HEK293 (cell line): ENCODE measurements around the gene NEURL1.

Experiments
- CTCF ChIA-PET: fragments of 350-600 bp; formaldehyde crosslinking; extraction: SDS; loops from one replicate; lab custom pipeline; 2021; ENCODE audit warnings: antibody characterized with exemption; lab: Yijun Ruan, JAX
- POLR2A ChIA-PET: fragments of 300-600 bp; formaldehyde crosslinking; extraction: SDS; loops from one replicate; lab custom pipeline; 2020; ENCODE audit warnings: antibody characterized with exemption, inconsistent platforms; lab: Yijun Ruan, JAX
- H3K27ac ChIP-seq: fragments of 200-500 bp; sonication (Bioruptor generic); 2 replicates; pipeline ENCODE4 v1.5.1; 2014; ENCODE audit warnings: low read depth, low read length, control low read depth, inconsistent platforms; ENCODE audit errors: extremely low read depth
- H3K36me3 ChIP-seq, 2 experiments: fragments of 200-500 bp in 1 of 2; sonication (Bioruptor generic) in 1 of 2; 1 replicate in 1 of 2; 2 replicates in 1 of 2; pipeline ENCODE4 v1.5.1; 2014 to 2017; ENCODE audit warnings: inconsistent platforms in 2 of 2, low read length in 2 of 2; ENCODE audit not compliant: control insufficient read depth in 2 of 2, insufficient read depth in 1 of 2
- H3K4me1 ChIP-seq: fragments of 200-500 bp; sonication (Bioruptor generic); 2 replicates; pipeline ENCODE4 v1.5.1; 2014; ENCODE audit warnings: mild to moderate bottlenecking, low read length, inconsistent platforms; ENCODE audit not compliant: control insufficient read depth, insufficient read depth
- H3K4me3 ChIP-seq: 2 replicates; pipeline ENCODE4 v1.5.1; 2011; ENCODE audit warnings: low read depth, mild to moderate bottlenecking, control low read depth, low read length, moderate library complexity
- H3K9me3 ChIP-seq: fragments of 200-500 bp; sonication (Bioruptor generic); 2 replicates; pipeline ENCODE4 v1.5.1; 2014; ENCODE audit warnings: low read depth, low read length, inconsistent platforms; ENCODE audit not compliant: control insufficient read depth, insufficient read depth
- ELK4 ChIP-seq: IDR thresholded peaks from 2 replicates; pipeline ENCODE4 v1.6.1; 2011; ENCODE audit warnings: mild to moderate bottlenecking, low read depth, low read length, borderline replicate concordance
- GLIS2 ChIP-seq: fragments of 450-650 bp; formaldehyde crosslinking; IDR thresholded peaks from 2 replicates; pipeline ENCODE4 v1.5.1; 2016; ENCODE audit warnings: missing biosample characterization, missing genetic modification characterization
- HIC1 ChIP-seq: fragments of 450-650 bp; formaldehyde crosslinking; IDR thresholded peaks from 2 replicates; pipeline ENCODE4 v1.5.1; 2016; ENCODE audit warnings: missing biosample characterization, missing genetic modification characterization
- OSR2 ChIP-seq: fragments of 450-650 bp; formaldehyde crosslinking; IDR thresholded peaks from 2 replicates; pipeline ENCODE4 v1.5.1; 2016; ENCODE audit warnings: missing biosample characterization, missing genetic modification characterization
- PRDM6 ChIP-seq: fragments of 450-650 bp; formaldehyde crosslinking; IDR thresholded peaks from 2 replicates; pipeline ENCODE4 v1.5.1; 2017; ENCODE audit warnings: missing biosample characterization, missing genetic modification characterization
- SETDB1 ChIP-seq: IDR thresholded peaks from one replicate; pipeline ENCODE4 v1.6.1; 2017; ENCODE audit warnings: mild to moderate bottlenecking, low read length, moderate library complexity, mixed read lengths; ENCODE audit not compliant: insufficient read length
- TSHZ1 ChIP-seq: fragments of 450-650 bp; formaldehyde crosslinking; IDR thresholded peaks from 2 replicates; pipeline ENCODE4 v1.5.1; 2016; ENCODE audit warnings: missing biosample characterization, missing genetic modification characterization, borderline replicate concordance
- ZBTB6 ChIP-seq: fragments of 450-650 bp; formaldehyde crosslinking; IDR thresholded peaks from 2 replicates; pipeline ENCODE4 v1.5.1; 2017; ENCODE audit warnings: missing biosample characterization, missing genetic modification characterization
- ZFP37 ChIP-seq: fragments of 450-650 bp; formaldehyde crosslinking; IDR thresholded peaks from 2 replicates; pipeline ENCODE4 v1.5.1; 2016; ENCODE audit warnings: missing biosample characterization, missing genetic modification characterization
- ZIC2 ChIP-seq: fragments of 450-650 bp; formaldehyde crosslinking; IDR thresholded peaks from 2 replicates; pipeline ENCODE4 v1.5.1; 2016; ENCODE audit warnings: missing biosample characterization, missing genetic modification characterization
- ZNF202 ChIP-seq: fragments of 450-650 bp; formaldehyde crosslinking; IDR thresholded peaks from 2 replicates; pipeline ENCODE4 v1.5.1; 2016; ENCODE audit warnings: missing biosample characterization, missing genetic modification characterization, borderline replicate concordance
- ZNF394 ChIP-seq: fragments of 450-650 bp; formaldehyde crosslinking; IDR thresholded peaks from 2 replicates; pipeline ENCODE4 v1.5.1; 2016; ENCODE audit warnings: missing biosample characterization, missing genetic modification characterization, mild to moderate bottlenecking, moderate library complexity, borderline replicate concordance
- ZNF521 ChIP-seq: fragments of 450-650 bp; formaldehyde crosslinking; IDR thresholded peaks from 2 replicates; pipeline ENCODE4 v1.5.1; 2017; ENCODE audit warnings: missing biosample characterization, mild to moderate bottlenecking, missing genetic modification characterization
- ZNF549 ChIP-seq: fragments of 450-650 bp; IDR thresholded peaks from 2 replicates; pipeline ENCODE4 v1.5.1; 2018; ENCODE audit warnings: missing biosample characterization, missing genetic modification characterization, mild to moderate bottlenecking, inconsistent platforms, moderate library complexity
- ZNF76 ChIP-seq: fragments of 450-650 bp; formaldehyde crosslinking; IDR thresholded peaks from 2 replicates; pipeline ENCODE4; 2016; ENCODE audit warnings: low read depth, missing biosample characterization, missing genetic modification characterization, borderline replicate concordance
- ZSCAN30 ChIP-seq: fragments of 450-650 bp; IDR thresholded peaks from 2 replicates; pipeline ENCODE4 v1.5.1; 2018; ENCODE audit warnings: missing biosample characterization, mild to moderate bottlenecking, missing genetic modification characterization, moderate library complexity

NEURL1 gene

GRCh38 chr10:103456074-103456660 is 37.3 kb upstream of the NEURL1 start:
- peaks cover 4% of the 10 kb centered on the region for H3K4me1 ChIP-seq
- TF ChIP-seq HIC1 (tag by site-specific recombination) (no peak), ZFP37 (tag by site-specific recombination) (no peak), ELK4 (no peak)
- TF ChIP-seq, all 188 proteins: peak for 0
- ChIA-PET CTCF (interaction anchor here (0.9 to 1.0 kb wide), 2 partner anchors 19 to 27 kb away, joined by 4 read pairs; no protein-coding TSS in a partner anchor), POLR2A (interaction anchor here (0.6 kb wide), 1 partner anchor 64 kb away, joined by 3 read pairs; no protein-coding TSS in a partner anchor)
- no peaks in the 10 kb centered on the region for H3K9me3 ChIP-seq
- H3K27ac ChIP-seq = no peak overlapping the region
- no peaks in the 10 kb centered on the region for H3K36me3 ChIP-seq
- no peak overlapping the region for H3K4me3 ChIP-seq

GRCh38 chr10:103457176-103457712 is 36.3 kb upstream of the NEURL1 start:
- TF ChIP-seq ZNF549 (tag by site-specific recombination) (no peak), ZNF202 (no peak), ZIC2 (tag by site-specific recombination) (peak; percentile 31; the same call in 1 of the 2 replicates), GLIS2 (tag by site-specific recombination) (peak; percentile 22; the same call in 1 of the 2 replicates), TSHZ1 (tag by site-specific recombination) (no peak), ZNF521 (tag by site-specific recombination) (no peak), ZNF76 (tag by site-specific recombination) (no peak), SETDB1 (no peak), ZBTB6 (tag by site-specific recombination) (no peak), OSR2 (tag by site-specific recombination) (no peak), ZNF394 (tag by site-specific recombination) (no peak), ZSCAN30 (tag by site-specific recombination) (no peak), PRDM6 (tag by site-specific recombination) (no peak)
- Histone ChIP-seq H3K9me3 (no peaks in the 10 kb centered on the region), H3K36me3 (no peaks in the 10 kb centered on the region), H3K4me1 (peaks cover 4% of the 10 kb centered on the region), H3K27ac (no peak overlapping the region), H3K4me3 (no peak overlapping the region)
- CTCF ChIA-PET = interaction anchor here (1.2 kb wide), 1 partner anchor 19 kb away, joined by 4 read pairs; no protein-coding TSS in a partner anchor
- POLR2A ChIA-PET = no interaction called here
